Suppressor macrophage treated with lipopolysaccharide for 1 hour (primary cell): ENCODE measurements around the gene TRAPPC2L.

Experiments
- DNase-seq, 3 donors: peaks; one replicate each; pipeline ENCODE4 v3.0.0-alpha.2; 2020 to 2022

Gene TRAPPC2L

DNA sequence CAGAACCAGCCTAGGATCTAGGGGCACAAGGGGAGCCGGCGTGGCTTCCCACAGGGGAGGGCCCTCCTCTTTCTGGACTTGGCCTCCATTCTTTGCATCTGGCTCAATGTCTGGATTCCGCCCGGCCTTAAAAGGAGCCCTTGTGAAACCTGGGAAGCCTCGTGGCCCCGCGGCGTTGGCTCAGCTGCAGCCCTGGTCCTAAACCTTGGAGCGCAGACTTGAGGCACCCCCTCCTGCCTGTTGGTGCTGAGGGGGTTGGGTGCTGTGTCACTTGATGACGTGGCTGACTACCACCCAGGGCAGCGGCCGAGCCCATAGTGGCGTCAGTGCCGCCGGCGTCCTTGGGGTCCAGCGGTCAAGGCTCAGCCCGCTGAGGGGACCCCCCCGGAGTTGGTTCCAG is 4.4 kb downstream of the TRAPPC2L start:
- no peak for DNase-seq

DNA sequence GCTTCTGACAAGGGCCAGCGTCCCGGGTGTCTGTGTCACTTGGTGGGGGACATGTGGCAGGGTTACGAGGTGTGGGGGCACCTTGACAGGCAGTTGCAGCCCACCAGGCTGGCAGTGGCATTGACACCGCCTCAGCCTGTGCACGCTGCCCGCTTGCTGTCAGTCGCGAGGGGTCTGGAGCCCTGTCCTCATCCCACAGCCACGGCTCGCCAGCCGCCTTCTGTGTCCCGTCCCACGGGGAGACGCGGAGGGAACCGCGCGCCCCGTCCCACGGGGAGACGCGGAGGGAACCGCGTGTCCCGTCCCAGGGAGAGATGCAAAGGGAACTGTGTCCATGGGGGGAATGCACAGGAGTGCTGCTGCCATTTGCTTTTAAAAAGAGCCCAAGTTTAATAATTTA is 6.0 kb downstream of the TRAPPC2L start:
- no peak for DNase-seq

DNA sequence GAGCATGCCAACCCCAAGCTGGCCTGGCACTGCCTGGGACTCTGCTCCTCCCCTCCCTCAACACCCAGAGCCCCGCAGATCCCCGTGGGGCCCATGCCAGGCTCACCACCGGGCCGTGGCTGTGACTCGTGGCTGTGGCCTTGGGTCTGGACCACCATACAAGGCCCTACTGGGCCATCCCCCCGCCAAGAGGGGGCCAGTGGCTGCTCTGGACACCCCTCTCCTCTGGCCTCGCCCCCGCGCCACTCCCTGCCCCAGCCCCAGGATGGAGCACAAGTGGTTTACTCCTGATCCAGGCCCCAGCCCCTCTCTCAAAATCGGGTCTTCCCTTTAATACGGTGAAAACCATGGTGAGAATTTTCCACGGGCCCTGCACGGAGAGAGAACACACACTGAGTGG is 6.5 kb downstream of the TRAPPC2L start:
- DNase-seq: no peak

DNA sequence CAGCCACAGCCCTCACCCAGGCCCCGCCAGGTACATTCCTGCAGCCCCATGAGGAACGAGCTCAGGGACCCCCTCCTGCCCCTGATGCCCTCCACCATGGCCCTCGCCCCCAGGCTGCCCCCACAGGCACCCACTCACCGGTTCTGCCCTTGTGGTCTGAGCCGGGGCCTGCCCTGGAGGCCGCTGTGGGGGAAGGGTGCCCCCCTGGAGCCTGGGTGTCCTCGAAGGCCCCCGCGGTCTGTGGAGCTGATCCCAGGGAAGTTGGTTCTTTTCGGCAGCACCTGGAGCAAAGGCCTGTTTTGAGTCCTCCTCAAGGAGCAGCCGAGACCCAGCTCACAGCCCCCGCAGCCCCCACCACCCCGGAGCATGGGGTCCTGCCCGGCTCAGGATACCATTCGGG is 7.2 kb downstream of the TRAPPC2L start:
- DNase-seq: no peak

DNA sequence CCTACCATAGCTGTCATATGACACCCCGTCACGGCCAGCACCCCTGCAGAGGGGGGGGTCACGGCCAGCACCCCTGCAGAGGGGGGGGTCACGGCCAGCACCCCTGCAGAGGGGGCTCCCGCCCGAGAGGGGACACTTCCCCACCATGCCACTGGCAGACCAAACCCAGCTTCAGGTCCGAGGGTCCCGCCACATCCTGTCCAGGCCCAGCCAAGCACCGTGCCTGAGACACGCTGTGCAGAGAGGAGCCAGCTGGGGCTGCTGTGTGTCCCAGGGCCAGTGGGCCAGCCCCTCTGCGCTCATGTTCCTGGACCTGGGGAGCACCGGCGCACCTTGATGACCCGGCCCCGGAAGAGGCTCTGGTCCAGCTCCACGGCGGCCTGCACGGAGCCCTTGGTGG is 7.6 kb downstream of the TRAPPC2L start:
- no peak for DNase-seq

DNA sequence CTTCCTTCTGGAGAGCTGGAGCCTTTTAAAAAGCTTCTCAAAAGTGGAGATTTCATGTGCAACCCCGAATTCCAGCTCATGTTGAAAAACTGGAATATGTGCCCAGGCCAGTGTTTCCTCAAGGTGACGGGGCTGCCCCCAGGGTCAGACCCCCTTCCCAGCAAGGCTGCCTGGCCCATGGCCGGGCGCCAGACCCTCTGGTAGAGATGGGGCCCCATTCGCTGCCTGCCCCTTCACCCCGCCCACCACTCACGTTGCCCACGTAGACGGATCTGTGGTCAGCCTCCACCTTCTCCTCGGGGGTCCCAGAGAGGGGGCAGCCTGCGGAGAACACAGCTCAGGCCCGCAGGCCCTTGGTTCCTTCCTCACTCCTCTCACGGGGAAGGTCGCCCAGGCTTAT is 8.4 kb downstream of the TRAPPC2L start:
- DNase-seq: no peak

DNA sequence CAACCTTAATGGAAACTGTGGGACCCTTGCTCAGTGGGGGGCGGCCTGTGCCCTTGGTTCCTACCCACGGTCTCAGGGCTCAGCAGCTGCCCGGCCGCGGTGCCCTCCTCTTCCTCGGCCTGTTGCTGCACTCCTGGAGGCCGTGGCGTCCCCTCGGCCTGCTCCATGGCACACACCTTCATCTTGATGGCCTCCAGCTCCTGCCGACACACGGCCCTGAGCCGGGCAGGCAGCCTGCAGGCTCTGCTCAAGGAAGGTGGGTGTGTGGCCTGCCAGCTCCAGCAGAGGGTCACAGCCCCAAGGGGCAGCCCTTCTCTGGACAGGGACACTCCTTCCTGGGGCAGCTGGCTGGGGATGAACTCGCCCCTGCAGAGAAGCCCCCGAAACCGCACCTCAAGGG is 8.8 kb downstream of the TRAPPC2L start:
- DNase-seq: no peak

DNA sequence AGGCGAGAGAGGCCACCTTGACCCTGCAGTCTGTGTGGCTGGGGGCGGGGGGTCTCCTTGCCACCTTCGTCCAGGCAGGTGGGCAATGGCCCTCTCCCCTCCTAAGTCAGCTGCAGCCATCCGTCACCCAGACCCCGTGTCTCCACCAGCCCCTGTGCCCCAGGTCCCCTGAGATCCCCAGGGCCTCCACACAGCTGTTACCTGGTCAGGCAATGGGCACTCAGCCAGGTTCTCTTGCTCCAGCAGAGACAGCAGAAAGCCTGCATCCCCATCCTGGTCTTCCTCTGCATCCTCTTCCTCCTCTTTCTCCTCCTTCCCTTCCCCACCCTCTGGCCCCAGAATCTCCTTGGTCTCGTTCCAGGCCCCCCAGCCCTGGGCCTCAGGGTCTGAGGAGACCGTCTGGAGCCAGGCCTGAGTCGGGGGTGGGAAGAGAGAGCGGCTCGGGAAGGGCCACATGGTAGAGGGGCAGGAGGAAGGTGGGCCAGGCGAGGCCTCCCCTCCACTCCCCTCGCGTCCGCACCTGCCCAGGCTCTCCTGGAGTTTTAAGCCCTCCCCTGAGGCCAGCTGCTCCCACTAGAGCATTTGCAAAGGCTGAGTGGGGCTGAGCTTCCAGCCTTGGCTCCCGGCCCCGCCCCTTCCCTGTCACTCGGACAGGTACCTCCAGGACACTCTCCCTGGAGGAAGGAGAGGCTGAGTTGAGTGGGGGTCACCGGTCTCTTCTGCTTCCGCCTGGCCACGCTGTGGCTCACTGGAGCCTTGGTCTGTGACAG is 9.4 kb downstream of the TRAPPC2L start, which contains the start of gene PABPN1L:
PABPN1L (minus strand) TSS at position 510 of the 770 bp plus-strand sequence; CDS start at position 456, 54 bp downstream.
- no peak for DNase-seq

DNA sequence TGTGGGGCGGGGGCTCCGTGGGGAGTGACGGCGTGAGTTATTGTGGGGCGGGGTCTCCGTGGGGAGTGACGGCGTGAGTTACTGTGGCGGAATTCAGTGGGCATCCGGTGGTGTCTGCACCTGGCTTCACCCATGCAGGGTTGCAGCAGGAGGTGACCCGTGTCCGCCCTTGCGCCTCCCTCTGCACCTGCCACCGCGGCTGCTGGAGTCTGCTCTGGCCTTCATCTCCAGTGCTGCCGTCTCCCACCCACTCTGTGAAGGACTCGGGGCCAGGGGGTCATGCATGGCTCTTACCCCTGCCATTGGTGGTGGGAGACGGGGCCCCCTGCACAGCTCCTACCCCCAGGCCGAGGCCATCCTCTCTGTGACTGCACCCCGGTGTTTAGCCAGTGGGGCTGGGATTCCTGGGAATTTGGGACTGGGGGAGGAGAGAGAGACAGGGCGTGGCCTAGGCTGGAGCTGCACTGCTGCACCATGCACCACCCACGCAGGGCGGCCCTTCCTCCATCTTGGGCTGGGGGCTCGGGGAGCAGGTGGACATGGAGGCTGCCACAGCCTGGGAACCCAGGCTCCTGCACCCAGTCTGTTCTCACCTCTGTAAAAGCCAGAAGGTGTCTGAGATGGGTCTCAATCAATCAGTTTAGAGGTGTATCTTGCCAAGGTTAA is 10.8 kb downstream of the TRAPPC2L start:
- DNase-seq: no peak

DNA sequence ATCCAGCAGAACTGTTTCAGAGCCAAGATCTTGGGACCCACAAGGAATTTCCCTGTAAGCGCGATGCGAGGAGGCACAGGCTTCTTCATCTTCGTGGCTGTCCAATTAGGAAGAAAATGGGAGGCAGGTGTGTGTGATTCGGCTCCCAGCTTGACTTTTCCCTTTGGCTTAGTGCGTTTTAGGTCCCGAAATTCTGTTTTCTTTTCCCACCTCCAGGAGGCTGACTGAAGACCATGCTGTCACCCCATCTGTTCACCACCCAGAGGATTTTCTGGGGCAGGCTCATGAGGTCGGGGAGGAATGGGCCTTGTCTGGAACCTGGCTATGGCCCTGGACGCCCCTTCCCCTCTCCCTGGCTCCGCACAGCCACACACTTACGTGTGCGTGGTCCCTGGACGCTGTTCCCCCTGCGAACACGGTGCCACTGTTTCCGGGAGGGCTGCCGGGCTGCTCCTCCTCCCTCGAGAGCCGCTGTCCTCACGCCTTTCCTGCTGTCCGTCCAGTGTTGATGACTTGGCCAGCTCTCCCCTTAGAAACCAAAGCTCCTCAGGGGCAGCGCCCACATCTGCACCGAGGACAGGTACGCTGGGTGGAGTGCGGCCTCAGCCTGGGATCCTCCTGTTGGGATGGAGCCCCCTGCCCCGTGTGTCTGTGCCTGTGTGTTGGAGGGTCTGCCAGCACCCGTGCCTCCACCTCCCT is 12.2 kb downstream of the TRAPPC2L start:
- no peak for DNase-seq

DNA sequence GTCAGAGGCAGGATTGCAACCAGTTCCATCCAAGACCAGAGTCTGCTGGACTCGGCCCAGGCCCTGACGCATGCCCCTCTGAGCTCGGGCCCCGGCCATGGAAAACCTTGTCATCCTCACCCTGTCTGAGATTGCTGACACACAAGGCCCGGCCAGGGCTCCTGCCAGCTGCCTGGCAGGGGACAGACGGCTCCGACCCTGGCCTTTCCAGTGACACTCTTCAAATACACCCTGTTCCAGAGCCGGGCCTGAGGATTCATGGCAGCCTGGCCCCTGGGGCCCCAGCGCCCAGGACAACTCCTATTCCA is 12.7 kb downstream of the TRAPPC2L start:
- DNase-seq: no peak

DNA sequence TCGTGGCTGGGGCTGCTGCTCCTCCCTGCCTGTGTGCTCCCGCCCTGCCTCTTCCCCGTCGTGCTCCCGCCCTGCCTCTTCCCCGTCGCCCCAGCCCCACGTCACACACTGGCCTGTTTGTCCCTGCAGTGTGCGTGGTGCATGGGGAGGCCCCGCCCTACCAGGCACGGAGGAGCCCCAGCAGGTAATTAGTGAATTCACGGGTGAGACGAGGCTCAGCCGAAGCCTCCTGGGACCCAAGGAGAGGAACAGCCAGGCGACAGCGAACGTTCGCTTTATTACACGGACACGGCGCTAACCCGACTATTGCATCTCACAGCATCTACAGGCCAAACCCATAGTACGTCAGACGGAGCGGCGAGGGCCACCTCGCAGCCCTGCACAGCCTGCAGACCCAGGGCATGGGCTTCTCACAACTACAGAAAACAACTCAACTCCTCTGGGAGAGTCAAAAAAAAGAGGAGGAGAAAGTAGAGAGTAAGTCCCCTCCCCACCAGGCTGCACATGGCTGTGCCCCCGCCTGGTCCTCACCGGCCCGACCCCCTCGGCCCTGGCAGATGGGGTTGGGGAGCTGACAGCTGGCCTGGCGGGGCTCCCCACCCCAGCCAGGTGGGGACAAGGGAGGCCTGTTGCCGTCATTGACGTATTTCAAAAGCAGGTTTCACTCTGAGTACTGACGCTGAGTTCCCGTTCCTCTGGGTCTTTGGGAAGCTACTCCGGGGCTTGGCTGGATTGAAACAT is 13.9 kb downstream of the TRAPPC2L start:
- DNase-seq: peak; percentile 31 to 40 (median 36)

DNA sequence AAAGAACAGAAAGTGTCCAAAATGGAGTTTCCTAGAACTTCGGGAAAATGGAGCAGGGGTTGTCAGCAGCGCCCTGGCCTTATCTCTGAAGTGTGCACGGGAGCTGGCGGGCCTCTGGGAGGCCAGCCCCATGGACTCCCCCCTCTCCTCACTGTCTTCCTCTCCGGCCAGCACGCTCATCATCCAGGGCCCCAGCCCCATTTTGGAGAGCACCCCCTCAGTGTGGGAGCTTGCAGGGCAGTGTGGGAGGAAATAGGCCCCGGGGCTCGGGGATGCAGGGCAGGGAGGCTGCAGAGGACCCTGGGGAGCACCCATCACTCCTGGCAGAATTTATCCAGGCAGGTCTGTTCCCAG is 14.4 kb downstream of the TRAPPC2L start:
- no peak for DNase-seq

DNA sequence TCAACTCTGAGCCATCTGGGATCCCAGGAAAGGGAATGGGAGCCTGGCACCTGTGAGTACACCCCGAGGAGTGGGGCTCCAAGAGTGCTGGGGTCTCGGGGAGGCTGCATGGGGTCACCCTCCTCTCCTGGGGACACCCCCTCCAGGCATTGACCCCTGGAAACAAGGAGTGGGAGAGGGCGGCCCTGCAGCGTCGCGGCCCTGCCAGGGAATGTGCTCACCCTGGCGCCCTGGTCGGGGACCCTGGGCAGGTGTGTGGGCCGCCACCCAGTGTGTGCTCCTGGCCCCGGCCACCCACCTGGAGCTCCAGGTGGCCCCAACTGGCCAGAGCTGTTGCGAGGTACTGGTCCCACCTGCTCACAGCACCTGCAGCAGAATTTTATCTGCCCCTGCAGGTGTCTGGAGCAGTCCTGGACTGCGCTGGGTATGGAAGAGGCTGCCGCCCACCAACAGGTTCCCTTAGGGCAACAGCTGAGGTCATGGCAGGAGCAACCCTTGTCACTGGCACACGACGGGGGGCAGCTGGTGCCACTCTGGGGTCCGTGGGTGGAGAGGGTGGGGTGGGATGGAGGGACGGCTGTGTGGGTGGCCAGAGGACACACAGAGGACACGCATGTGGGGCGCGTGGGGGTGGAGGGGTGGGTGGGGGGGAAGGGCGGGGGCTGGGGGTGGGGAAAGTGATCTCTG is 14.9 kb downstream of the TRAPPC2L start:
- no peak for DNase-seq

DNA sequence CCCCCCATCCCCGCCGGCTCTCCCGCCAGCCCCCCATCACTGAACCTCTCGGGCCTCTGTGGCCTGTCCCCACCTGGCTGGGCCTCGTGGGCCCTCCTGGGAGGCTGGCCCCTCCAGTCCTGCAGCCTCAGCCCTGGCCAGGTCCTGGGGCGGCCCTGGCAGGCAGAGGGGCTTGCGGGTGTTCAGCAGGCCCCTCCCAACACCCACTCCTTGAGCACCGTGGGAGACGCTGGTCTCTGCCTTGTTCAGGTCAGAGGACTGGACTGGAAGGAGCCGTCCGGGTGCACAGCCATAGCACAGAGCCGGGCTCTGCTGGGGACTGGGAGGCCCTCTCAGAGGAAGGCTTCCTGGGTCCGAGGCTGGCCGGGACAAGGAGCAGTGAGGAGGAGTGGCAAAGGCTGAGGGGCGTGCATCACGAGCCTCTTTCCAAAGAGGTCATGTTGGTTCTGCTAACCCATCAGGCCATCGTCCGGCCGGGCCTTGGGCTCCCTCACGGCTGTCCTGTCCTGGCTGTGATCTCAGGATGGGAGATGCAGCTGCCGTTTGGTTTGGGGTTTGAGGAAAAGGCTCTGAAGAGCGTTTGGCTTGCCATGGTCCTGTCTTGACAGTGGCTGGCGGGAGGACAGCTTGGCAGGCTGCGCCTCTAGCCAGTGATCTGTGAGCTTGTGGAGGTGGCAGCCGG is 15.9 kb downstream of the TRAPPC2L start:
- DNase-seq: no peak

DNA sequence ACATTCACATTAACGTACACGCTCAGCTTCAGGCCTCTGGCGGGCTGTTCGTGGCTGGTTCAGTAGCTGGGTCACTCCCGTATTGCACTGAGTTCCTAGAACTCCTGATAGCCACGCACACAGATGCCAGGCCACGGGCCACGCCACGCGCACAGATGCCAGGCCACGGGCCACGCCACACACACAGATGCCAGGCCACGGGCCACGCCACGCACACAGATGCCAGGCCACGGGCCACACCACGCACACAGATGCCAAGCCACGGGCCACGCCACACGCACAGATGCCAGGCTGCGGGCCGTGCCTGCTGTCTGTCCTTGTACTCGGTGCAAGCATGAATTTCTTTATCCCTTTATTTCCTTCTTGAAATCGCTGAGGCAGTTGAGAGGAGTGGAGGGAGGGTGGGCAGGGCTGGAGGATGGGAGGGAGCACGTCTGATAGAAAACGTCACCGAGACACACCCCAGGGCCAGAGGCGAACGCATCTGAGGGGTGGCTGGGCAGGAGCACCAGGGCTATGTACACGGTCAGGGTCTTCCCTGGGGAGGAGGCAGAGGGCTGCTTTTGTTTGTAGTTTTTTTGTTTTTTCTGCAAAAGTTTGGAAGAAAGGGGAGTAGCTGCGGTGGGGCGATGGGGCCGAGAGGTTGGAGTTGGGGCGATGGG is 18.1 kb downstream of the TRAPPC2L start:
- DNase-seq: no peak

DNA sequence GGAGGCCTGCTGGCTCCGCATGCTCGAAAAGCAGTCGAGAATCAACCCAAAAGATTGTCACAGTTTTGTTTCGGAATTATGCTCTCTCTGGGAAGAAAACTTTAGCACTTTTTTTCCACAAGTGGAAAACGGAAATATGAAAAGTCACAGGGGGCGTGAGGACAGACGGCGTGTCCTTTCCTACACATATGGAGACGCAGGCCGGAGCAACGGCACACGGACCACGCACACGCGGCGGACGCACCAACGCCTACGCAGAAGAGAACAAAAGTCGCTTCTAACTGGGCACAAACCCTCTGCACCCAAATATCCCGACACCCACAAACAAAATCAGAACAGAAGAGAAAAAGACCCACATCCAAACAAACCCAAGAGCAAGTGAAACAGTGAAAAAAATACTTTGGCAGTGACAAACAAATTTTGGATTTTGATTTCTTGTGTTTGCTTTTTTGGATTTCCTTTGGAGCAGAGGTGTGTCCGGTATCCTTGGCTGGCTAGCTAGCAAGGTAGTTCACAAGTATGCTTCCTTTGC is 18.8 kb downstream of the TRAPPC2L start:
- DNase-seq: no peak

DNA sequence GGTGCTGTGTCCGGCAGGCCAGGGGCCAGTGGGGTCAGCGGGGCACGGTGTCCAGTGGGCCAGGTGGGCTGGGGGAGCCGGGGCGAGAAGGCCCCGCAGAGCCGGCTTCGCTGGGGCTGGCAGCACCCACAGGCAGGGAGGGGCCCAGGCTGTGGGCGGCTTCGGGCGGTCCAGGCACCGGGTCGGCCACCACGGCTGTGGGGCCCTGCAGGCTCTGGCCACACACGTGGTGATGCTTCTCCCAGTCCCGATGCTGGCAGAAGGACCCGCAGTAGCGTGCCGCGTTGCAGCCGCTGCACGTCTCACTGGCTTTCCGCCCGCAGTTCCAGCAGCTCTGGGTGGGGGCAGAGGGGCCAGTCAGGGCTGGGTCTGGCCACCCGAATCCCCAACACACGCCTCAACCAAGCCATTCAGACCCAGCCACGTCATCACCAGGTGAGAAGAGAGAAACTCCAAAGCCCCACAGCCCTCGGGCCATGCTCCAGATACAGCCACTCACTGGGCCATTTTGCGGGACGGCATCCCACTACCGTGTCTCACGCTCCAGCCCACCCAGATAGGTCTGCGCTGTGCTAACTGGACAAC is 20.1 kb downstream of the TRAPPC2L start:
- no peak for DNase-seq

DNA sequence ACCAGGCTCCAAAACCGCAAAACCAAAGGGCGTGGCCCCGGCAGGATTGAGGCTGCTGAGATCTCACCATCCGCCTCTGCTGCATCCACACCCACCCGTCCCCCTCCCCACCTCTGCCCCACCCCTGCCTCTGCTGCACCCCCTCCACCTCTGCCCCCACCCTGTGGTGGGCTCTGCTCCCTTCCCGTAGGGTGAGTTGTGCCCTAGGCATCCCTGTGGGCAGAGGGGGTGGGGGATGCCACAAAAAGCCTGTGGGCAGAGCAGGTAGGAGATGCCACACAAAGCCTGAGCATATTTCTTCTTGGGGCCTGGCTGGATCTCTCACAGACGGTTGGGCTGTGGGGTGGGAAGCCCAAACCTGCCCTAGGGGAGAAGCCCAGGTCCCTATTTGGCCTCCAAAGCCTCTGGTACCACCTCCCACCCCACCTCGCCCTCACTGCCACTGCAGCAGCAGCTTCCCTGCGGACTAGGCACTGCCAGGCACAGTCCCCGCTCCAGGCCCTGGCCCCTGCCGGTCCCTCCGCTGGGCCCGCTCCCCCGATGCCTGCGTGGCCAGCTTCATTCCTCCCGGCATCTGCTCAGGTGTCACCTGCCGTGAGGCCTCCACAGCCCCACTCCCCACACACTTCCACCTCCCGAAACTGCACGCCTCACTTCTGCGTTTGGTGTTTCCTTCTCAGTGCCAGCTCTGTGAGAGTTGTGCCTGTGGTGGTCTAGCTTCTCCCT is 20.8 kb downstream of the TRAPPC2L start:
- no peak for DNase-seq

DNA sequence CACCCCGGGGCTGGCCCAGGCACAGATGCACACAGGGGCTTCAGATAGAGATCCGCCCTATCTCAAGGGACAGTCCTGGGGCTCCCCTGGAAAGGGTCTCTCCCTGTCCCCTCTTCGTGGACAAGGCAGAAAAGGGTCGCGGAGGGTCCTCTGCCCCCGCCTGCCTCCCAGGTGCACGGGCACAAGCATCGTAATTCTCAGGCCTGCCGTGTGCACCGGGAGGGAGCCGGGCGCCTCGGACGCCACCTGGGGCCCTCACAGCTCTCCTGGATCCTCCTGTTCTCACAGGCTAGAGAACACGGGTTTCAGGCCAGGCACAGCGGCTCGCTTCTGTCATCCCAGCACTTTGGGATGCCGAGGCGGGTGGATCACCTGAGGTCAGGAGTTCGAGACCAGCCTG is 21.4 kb downstream of the TRAPPC2L start:
- DNase-seq: no peak
